ENCODE data around the gene ZFP69B.
"Not testable (repeated sequence)": the region's sequence is repeated elsewhere in the genome, so short reads cannot be mapped to it uniquely, and the experiment has no call there.

ZFP69B gene

GRCh38 chr1:40435876-40436275 lies 14.4 kb upstream of the ZFP69B start:
- peak; percentile 10 for DNase-seq (ENCODE audit: low spot score)

- peak; percentile 51 for DNase-seq (ENCODE audit: low spot score)
Measured at GRCh38 chr1:40438391-40439015, 11.8 kb upstream of the ZFP69B start.

GRCh38 chr1:40439247-40439646 lies 11.0 kb upstream of the ZFP69B start:
- no peak for DNase-seq (ENCODE audit: low spot score)

- peak; percentile 32 for DNase-seq (ENCODE audit: low spot score)
Measured at GRCh38 chr1:40450495-40451237, 390 bp downstream of the ZFP69B start.

- no peak for DNase-seq (ENCODE audit: low spot score)
Measured at GRCh38 chr1:40451238-40451585, 936 bp downstream of the ZFP69B start.

GRCh38 chr1:40454873-40455272 lies 4.6 kb downstream of the ZFP69B start:
- no peak for DNase-seq (ENCODE audit: low spot score)

GRCh38 chr1:40462956-40463590 lies 12.8 kb downstream of the ZFP69B start:
- no peak for DNase-seq (ENCODE audit: low spot score)

- DNase-seq (ENCODE audit: low spot score), result no peak
Measured at GRCh38 chr1:40469327-40469726, 19.1 kb downstream of the ZFP69B start.

GRCh38 chr1:40475268-40475667 lies 25.0 kb downstream of the ZFP69B start:
- DNase-seq (ENCODE audit: low spot score), result no peak

GRCh38 chr1:40476924-40477677 lies 26.8 kb downstream of the ZFP69B start, which contains the start of gene ZFP69:
TSS of gene ZFP69 (plus strand) at chr1:40477290. CDS start at chr1:40479362, 2,072 bp downstream.
- DNase-seq (ENCODE audit: low spot score), result peak; percentile 94

- DNase-seq (ENCODE audit: low spot score), result peak; percentile 26
Measured at GRCh38 chr1:40477678-40478053, 27.4 kb downstream of the ZFP69B start.

GRCh38 chr1:40478276-40478675 lies 28.0 kb downstream of the ZFP69B start:
- peak; percentile 12 for DNase-seq (ENCODE audit: low spot score)

GRCh38 chr1:40479156-40479555 lies 28.9 kb downstream of the ZFP69B start:
- DNase-seq (ENCODE audit: low spot score), result no peak

GRCh38 chr1:40495315-40495903 lies 45.1 kb downstream of the ZFP69B start:
- no peak for DNase-seq (ENCODE audit: low spot score)

GRCh38 chr1:40502651-40503050 lies 52.4 kb downstream of the ZFP69B start:
- not testable (repeated sequence) for DNase-seq (ENCODE audit: low spot score)

- no peak for DNase-seq (ENCODE audit: low spot score)
Measured at GRCh38 chr1:40507973-40508372, 57.7 kb downstream of the ZFP69B start.

- peak; percentile 86 for DNase-seq (ENCODE audit: low spot score)
Measured at GRCh38 chr1:40508375-40509341, 58.4 kb downstream of the ZFP69B start, which contains the start of gene EXO5. TSS of gene EXO5 (plus strand) at chr1:40508767. CDS start at chr1:40514545, 5,778 bp downstream.
